Measurements from ENCODE around the gene FAH. TPM values are rescaled to one million over a fixed set of nuclear protein-coding genes. Genes with fewer than 3 reads are reported as not detected.
A peak's percentile ranks its signal among the peaks of the same experiment; 100 is the strongest.

FAH gene
- total RNA-seq, 1 experiment from 2014 or later: 27.6 TPM

GRCh38 chr15:80173022-80173759, 20.4 kb downstream of the FAH start:
- peak; percentile 88 for DNase-seq (ENCODE audit: low spot score)

DNA sequence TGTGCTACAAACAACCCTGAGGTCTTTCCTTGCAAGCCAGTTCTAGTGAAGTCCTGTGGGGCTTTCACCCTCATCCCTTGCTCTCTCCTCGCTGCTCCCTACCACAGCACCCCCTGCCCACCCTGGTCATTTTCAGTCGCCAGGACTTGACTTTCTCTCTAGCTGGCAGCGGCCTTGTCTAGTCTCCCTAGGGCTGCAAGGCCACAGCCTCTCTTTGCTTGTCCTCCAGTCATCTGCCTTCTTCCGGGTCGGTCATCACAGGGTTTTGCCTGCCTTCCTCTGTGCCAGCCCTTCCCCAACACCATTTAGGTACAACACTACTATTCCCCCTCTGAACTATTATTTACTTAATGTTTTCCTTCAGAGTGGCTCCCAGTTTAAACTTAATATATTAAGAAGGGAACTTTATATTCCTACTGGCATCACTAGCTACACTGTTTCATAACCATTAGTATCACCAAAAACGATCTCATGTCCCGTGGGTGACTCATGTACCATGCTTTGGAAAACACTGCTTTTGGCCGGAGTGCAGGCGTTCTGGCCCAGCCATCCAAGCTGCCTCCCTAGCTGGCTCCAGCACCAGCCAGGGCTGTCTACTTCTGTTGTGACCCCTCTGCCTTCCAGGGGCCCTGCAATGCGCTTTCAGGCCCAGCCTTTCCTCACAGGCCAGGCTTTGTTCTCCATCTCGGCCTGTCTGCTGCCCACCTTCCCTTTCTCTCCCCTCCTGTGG, 21.4 kb downstream of the FAH start:
- DNase-seq (ENCODE audit: low spot score): no peak

DNA sequence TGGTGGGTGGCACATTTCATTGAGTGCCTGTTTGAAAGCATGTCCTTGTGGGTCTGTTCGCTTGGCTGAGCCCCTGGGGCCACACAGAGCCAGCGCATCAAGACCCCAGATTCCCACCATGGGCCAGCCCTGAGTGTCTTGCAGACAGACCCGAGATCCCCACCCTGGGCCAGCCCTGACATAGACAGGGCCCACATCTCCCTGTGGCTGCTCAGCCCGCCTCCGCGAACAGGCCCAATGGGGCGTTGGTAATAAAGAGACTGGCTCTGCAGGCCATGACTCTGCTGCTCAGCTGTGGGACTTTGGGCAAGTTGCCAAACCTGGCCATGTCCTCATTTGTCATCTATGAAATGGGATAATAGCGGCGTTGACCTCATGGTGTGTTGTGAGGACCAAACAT, 22.6 kb downstream of the FAH start:
- DNase-seq (ENCODE audit: low spot score): no peak

- DNase-seq (ENCODE audit: low spot score): no peak
Measured at GRCh38 chr15:80176443-80176842, 23.6 kb downstream of the FAH start.

- DNase-seq (ENCODE audit: low spot score): no peak
Measured at GRCh38 chr15:80177156-80177555, 24.4 kb downstream of the FAH start.

DNA sequence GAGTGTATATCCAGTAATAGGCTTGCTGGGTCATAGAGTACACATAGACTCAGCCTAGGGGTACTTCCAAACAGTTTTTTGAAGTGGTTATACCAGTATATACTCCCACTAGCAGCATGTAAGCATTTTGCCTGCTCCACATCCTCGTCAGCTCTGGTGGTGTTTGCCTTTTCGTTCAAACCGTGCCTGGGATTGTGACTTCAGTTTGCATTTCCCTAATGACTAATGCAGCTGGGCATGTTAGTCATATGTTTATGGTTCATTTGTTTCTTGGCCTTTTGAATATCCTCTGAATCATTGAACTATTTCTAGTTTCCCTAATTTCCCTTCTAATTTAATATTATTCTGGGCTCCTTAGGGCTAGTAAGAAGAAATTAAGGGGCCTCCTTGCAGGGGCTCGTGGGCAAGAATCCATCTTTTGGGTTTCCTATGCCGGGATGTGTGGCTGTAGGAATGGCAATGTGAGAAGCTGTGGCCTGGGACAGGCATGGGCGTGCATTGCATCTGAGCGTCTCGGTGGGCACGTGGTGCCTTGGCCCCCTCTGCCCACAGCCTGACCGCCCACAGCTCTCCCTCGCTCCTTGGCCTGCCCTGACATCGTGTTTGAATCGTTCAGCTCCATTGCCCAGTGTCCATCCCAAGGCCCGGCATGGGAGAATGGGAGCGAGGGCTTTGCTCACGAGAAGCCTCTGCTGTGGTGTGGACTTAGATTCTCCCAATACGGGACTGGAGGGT, 26.4 kb downstream of the FAH start:
- peak; percentile 6 for DNase-seq (ENCODE audit: low spot score)

GRCh38 chr15:80179935-80180334, 27.1 kb downstream of the FAH start:
- no peak for DNase-seq (ENCODE audit: low spot score)

DNA sequence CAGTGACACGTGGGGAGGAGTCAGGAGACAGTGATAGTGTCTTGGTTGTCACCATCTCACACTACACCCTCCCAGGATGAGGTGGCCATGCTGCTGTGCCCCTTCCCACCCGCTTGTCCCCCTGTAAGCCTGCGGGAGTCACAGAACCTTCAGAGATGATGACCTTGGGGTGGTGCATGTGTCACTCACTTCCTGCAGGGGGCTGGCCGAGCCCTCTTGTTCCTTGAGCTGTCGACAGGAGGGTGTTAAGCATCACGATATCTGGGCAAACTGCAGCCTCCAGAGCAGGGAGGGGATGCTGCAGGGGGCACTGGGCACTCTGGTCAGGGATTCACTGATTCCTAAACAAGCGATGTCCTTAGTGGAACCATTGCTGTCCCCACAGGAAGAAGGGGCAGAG, 27.7 kb downstream of the FAH start:
- DNase-seq (ENCODE audit: low spot score): no peak

GRCh38 chr15:80180986-80181385, 28.2 kb downstream of the FAH start:
- no peak for DNase-seq (ENCODE audit: low spot score)

- DNase-seq (ENCODE audit: low spot score): no peak
Measured at GRCh38 chr15:80182611-80183261, 29.9 kb downstream of the FAH start.

DNA sequence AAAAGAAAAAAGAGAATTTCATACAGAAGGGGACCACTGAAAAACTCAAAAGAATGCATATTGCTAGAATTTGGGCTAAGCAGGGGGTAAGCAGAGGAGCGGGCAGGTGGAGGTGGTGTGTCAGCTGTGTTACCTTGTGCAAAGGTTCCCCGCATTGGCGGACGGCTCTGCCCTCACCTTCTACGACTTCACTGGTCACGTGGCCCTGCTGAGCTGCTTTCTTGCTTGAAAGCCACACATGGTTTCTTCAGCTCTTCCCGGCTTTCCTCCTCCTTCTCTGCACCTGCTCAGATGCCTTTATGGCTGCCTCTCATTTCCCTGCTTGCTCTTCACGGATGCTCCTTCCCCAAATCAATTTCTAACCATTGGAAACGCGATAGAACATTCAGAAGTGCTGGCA, 30.5 kb downstream of the FAH start:
- DNase-seq (ENCODE audit: low spot score): no peak

DNA sequence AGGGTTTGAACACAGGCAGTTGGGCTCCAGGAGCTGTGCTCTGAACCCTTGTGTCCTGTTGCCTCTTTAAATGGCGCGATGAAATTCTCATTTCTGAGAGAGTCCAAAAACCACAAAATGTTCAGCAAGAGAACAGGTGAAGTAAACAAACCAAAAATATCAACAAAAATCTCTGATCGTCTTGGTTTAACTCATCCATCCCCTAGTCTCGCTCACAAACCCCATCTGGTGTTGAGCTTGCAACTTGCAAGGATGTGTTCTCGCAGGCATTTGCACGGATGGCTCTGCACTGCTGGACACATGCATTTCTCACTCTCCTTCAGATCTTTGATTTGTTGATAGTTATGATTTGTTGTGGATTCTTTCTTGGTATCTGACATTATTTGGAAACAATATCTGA, 31.1 kb downstream of the FAH start:
- peak; percentile 8 for DNase-seq (ENCODE audit: low spot score)

GRCh38 chr15:80184554-80184953, 31.8 kb downstream of the FAH start:
- DNase-seq (ENCODE audit: low spot score): no peak

GRCh38 chr15:80185152-80185551, 32.4 kb downstream of the FAH start:
- no peak for DNase-seq (ENCODE audit: low spot score)

DNA sequence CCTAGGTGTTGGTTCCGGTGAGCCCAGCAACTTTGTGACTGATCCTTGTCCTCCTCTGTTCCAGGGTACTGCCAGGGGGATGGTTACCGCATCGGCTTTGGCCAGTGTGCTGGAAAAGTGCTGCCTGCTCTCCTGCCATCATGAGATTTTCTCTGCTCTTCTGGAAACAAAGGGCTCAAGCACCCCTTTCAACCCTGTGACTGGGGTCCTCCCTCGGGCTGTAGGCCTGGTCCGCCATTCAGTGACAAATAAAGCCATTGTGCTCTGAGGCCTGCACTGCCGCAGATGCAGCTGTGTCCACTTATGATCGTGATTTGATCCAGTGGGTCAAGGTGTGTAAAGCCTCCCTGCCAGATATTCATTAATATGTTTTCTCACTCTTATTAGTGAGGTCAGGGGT, 33.3 kb downstream of the FAH start:
- DNase-seq (ENCODE audit: low spot score): no peak

DNA sequence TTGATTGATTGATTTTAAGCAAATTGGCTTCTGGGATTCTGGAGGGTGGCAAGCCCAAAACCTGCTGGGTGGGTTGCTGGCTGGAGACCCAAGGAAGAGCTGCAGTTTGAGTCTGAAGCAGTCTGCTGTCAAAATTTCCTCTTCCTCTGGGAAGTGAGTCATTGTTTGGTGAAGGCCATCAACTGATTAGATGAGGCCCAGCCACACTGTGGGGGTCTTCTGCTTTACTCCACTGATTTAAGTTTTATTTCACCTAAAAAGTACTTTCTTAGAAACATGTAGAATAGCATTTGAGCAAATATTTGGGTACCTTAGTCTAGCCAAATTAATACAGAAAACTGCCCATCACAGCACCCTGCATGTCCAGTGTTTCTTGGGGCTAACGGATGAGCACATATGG, 33.8 kb downstream of the FAH start:
- no peak for DNase-seq (ENCODE audit: low spot score)

DNA sequence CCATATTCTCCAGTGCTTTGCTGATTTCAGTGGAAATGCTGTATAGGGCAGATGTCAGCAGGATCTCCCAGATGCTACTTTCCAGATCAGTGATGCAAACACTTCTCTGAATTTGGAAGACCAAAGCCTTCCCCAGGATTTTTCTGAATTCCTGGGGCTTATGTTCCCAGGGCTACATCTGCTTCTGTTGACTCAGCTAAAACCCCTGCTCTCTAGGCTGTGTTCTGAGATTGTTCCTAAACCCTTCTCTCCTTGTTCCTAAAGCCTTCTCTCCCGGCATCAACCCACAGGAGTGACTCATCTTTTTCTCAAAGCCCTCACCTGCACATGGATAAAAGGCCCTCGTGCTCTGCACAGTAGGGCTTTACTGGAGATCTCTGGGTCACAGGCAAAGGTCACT, 35.5 kb downstream of the FAH start:
- no peak for DNase-seq (ENCODE audit: low spot score)

- no peak for DNase-seq (ENCODE audit: low spot score)
Measured at GRCh38 chr15:80191198-80191597, 38.4 kb downstream of the FAH start.

DNA sequence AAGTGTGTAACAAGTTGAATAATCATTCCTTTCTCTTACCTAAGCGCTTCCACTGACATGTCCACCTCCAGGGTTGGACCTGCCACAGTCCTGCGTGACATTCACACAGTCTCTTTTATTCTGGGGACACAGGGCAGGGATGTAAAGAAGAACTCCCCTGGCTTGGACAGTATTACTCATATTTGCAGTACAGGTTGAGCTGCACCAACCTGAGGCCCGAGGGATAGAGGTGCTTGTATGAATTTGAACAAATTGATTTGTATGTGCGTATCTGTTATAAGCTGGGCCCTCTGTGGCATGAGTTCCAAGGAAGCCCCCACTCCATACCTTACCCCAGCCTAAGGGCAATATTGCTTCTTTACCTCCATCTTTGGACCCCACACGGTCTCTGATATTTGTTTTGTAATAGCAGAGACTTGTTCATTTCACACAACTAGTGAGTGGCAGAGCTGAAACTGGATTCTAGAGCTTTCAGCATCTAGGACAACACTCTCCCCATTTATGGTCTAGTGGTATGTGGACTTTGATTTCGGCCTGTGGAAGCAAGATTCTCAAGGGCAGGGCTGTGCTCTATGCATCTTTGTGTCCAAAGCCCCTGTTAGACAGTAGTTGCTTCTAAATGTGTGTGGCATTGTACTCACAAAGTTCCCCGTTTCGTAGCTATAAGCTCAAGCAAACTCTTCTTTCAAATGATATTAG, 39.2 kb downstream of the FAH start:
- DNase-seq (ENCODE audit: low spot score): no peak

GRCh38 chr15:80194186-80194585, 41.4 kb downstream of the FAH start:
- DNase-seq (ENCODE audit: low spot score): no peak

DNA sequence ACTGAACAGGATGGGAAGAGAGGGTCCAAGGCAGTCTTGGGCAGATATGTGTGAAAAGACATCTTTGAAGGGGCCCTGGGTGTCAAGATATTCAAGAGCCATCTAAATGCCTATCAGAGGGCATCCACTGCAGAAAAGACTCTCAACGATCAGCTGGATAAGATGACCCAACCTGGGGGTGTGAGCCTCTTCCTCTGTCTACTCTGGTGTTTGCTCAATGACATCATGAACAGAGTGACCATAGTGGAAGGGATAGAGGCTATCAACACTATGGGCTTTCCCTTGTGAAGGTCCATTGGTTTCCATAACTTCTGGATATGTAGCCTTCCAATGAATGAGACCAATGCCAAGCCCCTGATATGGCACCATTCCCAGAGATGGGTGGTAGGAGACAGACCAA, 42.1 kb downstream of the FAH start:
- no peak for DNase-seq (ENCODE audit: low spot score)

GRCh38 chr15:80199366-80199765, 46.6 kb downstream of the FAH start:
- no peak for DNase-seq (ENCODE audit: low spot score)

All from HT-29 (cell line).